Measurements from ENCODE around the gene CIROP.

GRCh38 chr14:23055621-23056144 lies 49.1 kb downstream of the CIROP start:
- no peak for TF ChIP-seq TSHZ2 (CRISPR knock-in tag; IDR thresholded peaks at IDR 0.05)
- no peak for TF ChIP-seq ISL1 (CRISPR knock-in tag; IDR thresholded peaks at IDR 0.05)
- no peak for TF ChIP-seq ZNF70 (CRISPR knock-in tag; IDR thresholded peaks at IDR 0.05)
- TF ChIP-seq GLIS3 (CRISPR knock-in tag; IDR thresholded peaks at IDR 0.05): no peak
- no peak for TF ChIP-seq ZNF565 (CRISPR knock-in tag; conservative IDR thresholded peaks at IDR 0.05; ENCODE audit: low read depth)
- TF ChIP-seq OSR1 (CRISPR knock-in tag; IDR thresholded peaks at IDR 0.05): no peak
- TF ChIP-seq ZFP30 (CRISPR knock-in tag; IDR thresholded peaks at IDR 0.05): no peak
- no peak for TF ChIP-seq CSRNP3 (CRISPR knock-in tag; IDR thresholded peaks at IDR 0.05)
